Small intestine (tissue), 7 donors: ENCODE data around the gene CD248. TPM values are rescaled to one million over a fixed set of nuclear protein-coding genes. Genes with fewer than 3 reads are reported as not detected.

Experiments used
- DNase-seq, 2 donors: peaks; one replicate each; pipeline versions ENCODE4 v3.0.0 to v3.0.0-alpha.2; 2013
- FAIRE-seq: peaks from 2 replicates; lab custom pipeline; 2012; peaks lifted over from hg19 to GRCh38; lab: Jason Lieb, UNC
- H3K27ac ChIP-seq, 3 donors: one replicate each; pipeline ENCODE4 v1.5.1; 2013; ENCODE audit warnings: low read length in 2 of 3, mild to moderate bottlenecking in 2 of 3, control low read depth in 1 of 3, inconsistent platforms in 1 of 3, low read depth in 1 of 3, moderate library complexity in 1 of 3
- H3K27me3 ChIP-seq, 3 donors: one replicate each; pipeline ENCODE4 v1.6.1; 2013; ENCODE audit warnings: low read length in 3 of 3, inconsistent platforms in 1 of 3; ENCODE audit not compliant: control insufficient read depth in 3 of 3, insufficient read depth in 3 of 3
- H3K36me3 ChIP-seq, 3 donors: one replicate each; pipeline ENCODE4 v1.6.1; 2013; ENCODE audit warnings: low read length in 3 of 3, inconsistent platforms in 1 of 3, low read depth in 1 of 3, mild to moderate bottlenecking in 1 of 3, moderate library complexity in 1 of 3; ENCODE audit not compliant: control insufficient read depth in 3 of 3, insufficient read depth in 2 of 3
- H3K4me1 ChIP-seq, 3 donors: one replicate each; pipeline ENCODE4 v1.6.1; 2013; ENCODE audit warnings: low read length in 2 of 3, inconsistent platforms in 1 of 3, low read depth in 1 of 3, mild to moderate bottlenecking in 1 of 3, moderate library complexity in 1 of 3; ENCODE audit not compliant: control insufficient read depth in 3 of 3, insufficient read depth in 2 of 3
- H3K4me3 ChIP-seq, 3 donors: one replicate each; pipeline ENCODE4 v1.5.1; 2013; ENCODE audit warnings: low read length in 3 of 3, control low read depth in 1 of 3, inconsistent platforms in 1 of 3, low read depth in 1 of 3, mild to moderate bottlenecking in 1 of 3, moderate library complexity in 1 of 3
- H3K9me3 ChIP-seq, 2 donors: one replicate each; pipeline ENCODE4 v1.6.1; 2013; ENCODE audit warnings: low read depth in 1 of 2, low read length in 1 of 2; ENCODE audit not compliant: control insufficient read depth in 2 of 2, insufficient read depth in 1 of 2
- WGBS, 3 donors: extraction: QIAGEN DNeasy Blood & Tissue Kit; methylation state at CpG; one replicate each; pipeline ENCODE4 v1.1.7; 2013; 5-methylcytosine and 5-hydroxymethylcytosine counted together
- polyA plus RNA-seq, 4 donors: library from polyadenylated mRNA; stranded (reverse) in 3 of 4; unstranded in 1 of 4; fragments of 200-250 nt in 3 of 4; fragments of 120-200 nt in 1 of 4; gene quantifications; one replicate each; pipeline versions ENCODE4 v1.2.1 to v1.2.3, GENCODE V29; 2013
- donor health status: healthy with polysubstance abuse.
- donor health status: control.
- donor health status: control.
- donor health status: Bipolar disorder and iron deficiency.
- donor health status: healthy.

Gene CD248
- polyA plus RNA-seq, 4 donors, result 1.6 to 35.7 (median 19.1) TPM; not detected in 1

DNA sequence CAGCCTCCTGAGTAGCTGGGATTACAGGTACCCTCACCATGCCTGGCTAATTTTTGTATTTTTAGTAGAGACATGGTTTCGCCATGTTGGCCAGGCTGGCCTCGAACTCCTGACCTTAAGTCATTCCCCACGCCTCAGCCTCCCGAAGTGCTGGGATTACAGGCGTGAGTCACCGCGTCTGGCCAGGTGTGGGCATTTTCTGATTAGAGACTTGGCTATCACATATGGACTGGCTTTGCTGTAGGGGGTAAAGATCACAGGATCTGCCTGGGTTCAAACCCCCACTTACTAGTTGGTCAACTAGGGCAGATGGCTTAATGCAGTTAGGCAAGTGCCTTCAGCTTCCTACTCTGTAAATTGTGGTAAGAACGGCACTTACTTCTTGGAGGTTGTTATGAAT lies 6.5 kb downstream of the CD248 start:
- no peak overlapping the region for H3K4me3 ChIP-seq
- peaks cover 0 to under 1% (median 0%) of the 10 kb centered on the region in 3 donors for H3K27me3 ChIP-seq
- H3K36me3 ChIP-seq, result peaks cover 0 to 1% (median 0%) of the 10 kb centered on the region in 3 donors
- no peaks in the 10 kb centered on the region for H3K9me3 ChIP-seq
- no peak overlapping the region for H3K27ac ChIP-seq
- WGBS, 3 donors, result 35 to 77% (median 52%) methylated on average over 8 of the region's 8 CpGs
- peaks cover 0 to 22% (median 2%) of the 10 kb centered on the region in 3 donors for H3K4me1 ChIP-seq
- FAIRE-seq, result no peak
- no peak for DNase-seq

DNA sequence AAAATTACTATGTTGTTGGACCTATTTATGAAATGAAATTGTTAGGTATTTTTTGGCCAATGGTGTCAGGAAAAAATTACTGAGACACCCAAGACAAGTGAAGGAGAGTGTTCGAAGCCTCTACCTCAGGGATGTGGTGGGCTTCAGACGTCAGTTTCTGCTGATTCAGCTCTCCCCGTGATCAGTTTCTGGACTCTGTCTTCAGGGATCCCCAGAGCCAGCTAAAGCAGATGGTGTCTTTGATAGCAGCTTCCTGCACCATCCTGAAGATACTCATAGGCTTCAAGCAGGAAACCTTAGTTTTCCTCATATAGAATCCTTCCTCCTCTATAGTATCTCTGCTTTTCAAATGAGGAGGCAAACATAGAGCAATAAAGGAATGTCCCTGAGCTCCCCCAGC lies 7.4 kb downstream of the CD248 start:
- peaks cover 0 to 22% (median 2%) of the 10 kb centered on the region in 3 donors for H3K4me1 ChIP-seq
- H3K9me3 ChIP-seq, result no peaks in the 10 kb centered on the region
- FAIRE-seq (no peak), DNase-seq (no peak)
- WGBS, 3 donors, result 60 to 71% (median 61%) methylated on average over 3 of the region's 3 CpGs
- no peaks in the 10 kb centered on the region for H3K36me3 ChIP-seq
- no peak overlapping the region for H3K4me3 ChIP-seq
- no peak overlapping the region for H3K27ac ChIP-seq
- peaks cover 0 to 3% (median 0%) of the 10 kb centered on the region in 3 donors for H3K27me3 ChIP-seq

DNA sequence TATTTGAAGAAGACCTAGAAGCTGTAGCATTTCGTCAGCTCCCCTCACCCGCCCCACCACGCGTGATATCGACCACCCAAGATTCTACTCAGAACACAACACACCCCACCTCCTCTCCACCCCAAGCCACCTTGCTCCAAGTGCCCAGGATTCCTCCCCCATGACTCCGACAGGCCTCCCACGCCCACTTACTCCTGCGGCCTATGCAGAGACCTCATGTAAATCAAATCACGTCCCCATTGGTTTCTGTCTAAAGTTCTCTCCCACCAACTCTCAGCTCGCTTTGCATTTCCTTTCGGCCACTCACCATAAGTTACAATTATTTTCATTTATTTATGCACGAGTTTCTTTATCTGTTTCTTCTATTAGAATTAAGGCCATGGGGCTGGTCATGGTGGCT lies 14.2 kb downstream of the CD248 start:
- 87 to 91% (median 90%) methylated on average over 12 of the region's 12 CpGs for whole genome bisulfite sequencing, 3 donors
- H3K4me1 ChIP-seq, result no peaks in the 10 kb centered on the region
- FAIRE-seq, result no peak
- H3K9me3 ChIP-seq, result no peaks in the 10 kb centered on the region
- H3K36me3 ChIP-seq, result no peaks in the 10 kb centered on the region
- H3K4me3 ChIP-seq, result no peak overlapping the region
- H3K27ac ChIP-seq, result no peak overlapping the region
- peaks cover 0 to 8% (median 0%) of the 10 kb centered on the region in 3 donors for H3K27me3 ChIP-seq
- no peak for DNase-seq

DNA sequence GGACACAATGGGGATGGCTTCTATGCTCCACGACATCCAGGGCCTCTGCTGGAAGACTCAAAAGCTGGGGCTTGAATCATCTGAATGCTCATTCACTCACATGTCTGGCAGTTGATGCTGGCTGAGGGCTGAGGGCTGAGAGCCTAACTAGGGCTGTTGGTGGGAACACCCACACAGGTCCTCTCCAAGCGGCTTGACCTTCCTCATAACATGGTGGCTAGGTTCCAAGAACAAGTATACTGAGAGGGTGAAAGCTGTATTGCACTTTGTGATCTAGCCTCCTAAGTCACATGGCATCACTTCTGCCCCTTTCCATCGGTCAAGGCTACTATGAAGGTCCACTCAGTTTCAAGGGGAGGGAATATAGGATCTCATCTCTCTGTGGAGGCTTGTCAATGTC lies 17.7 kb downstream of the CD248 start:
- no peak overlapping the region for H3K27ac ChIP-seq
- FAIRE-seq, result no peak
- WGBS, 3 donors, result 73 to 75% (median 73%) methylated on average over 3 of the region's 3 CpGs
- H3K9me3 ChIP-seq, result no peaks in the 10 kb centered on the region
- H3K4me3 ChIP-seq, result no peak overlapping the region
- H3K27me3 ChIP-seq, result peaks cover 0 to 19% (median 0%) of the 10 kb centered on the region in 3 donors
- DNase-seq, result no peak
- H3K4me1 ChIP-seq, result no peaks in the 10 kb centered on the region
- no peaks in the 10 kb centered on the region for H3K36me3 ChIP-seq

DNA sequence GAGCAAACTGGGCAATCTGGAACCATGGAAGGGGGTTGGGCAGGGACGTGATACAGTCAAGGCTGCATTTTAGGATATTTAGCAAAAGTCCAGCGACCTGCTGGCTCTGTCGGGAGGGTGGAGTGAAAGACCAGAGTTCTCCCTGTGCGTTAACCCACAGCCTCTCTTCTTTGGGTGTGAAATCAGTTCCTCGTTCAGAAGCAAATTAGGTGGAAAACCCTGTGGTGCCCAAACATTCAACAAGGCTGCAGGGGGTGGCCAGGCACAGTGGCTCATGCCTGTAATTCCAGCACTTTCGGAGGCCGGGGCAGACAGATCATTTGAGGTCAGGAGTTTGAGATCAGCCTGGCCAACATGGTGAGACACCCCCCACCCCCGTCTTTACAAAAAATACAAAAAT lies 19.2 kb downstream of the CD248 start:
- Histone ChIP-seq H3K27me3 (peaks cover 0 to 30% (median 4%) of the 10 kb centered on the region in 3 donors), H3K4me3 (no peak overlapping the region), H3K9me3 (no peaks in the 10 kb centered on the region), H3K27ac (no peak overlapping the region), H3K36me3 (no peaks in the 10 kb centered on the region), H3K4me1 (no peaks in the 10 kb centered on the region)
- DNase-seq (no peak), FAIRE-seq (no peak)
- WGBS, 3 donors, result 56 to 68% (median 66%) methylated on average over 8 of the region's 8 CpGs

DNA sequence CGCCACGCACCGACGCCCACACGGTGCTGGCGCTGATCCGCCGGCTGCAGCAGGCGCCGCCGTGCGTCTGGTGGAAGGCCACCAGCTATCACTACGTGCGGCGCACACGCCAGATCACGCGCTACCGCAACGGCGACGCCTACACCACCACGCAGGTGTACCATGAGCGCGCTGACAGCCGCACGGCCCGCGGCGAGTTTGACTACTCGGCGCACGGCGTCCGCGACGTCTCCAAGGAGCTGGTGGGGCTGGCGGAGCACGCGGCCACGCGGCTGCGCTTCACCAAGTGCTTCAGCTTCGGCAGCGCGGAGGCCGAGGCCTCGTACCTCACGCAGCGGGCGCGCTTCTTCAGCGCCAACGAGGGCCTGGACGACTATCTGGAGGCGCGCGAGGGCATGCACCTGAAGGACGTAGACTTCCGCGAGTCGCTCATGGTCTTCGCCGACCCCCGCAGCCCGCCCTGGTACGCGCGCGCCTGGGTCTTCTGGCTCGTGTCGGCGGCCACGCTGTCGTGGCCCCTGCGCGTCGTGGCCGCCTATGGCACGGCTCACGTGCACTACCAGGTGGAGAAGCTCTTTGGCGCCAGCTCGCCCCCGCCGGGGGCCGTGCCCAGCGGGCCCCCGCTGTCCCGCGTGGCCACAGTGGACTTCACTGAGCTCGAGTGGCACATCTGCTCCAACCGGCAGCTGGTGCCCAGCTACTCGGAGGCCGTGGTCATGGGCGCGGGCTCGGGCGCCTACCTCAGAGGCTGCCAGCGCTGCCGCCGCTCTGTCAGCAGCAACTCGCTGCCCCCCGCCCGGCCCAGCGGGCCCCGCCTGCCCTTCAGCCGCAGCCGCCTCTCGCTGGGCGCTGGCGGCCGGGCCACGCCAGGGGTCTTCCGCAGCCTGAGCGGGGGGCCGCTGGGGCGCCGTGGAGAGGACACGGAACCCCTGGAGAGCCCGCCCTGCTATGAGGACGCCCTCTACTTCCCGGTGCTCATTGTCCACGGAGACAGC lies 21.9 kb downstream of the CD248 start:
- no peaks in the 10 kb centered on the region for H3K36me3 ChIP-seq
- no peak overlapping the region for H3K4me3 ChIP-seq
- peaks cover 3 to 10% (median 7%) of the 10 kb centered on the region in 3 donors for H3K4me1 ChIP-seq
- WGBS, 3 donors, result 85 to 88% (median 87%) methylated on average over 99 to 123 of the region's 123 CpGs
- DNase-seq (no peak), FAIRE-seq (no peak)
- H3K27me3 ChIP-seq, result peaks cover 0 to 48% (median 5%) of the 10 kb centered on the region in 3 donors
- H3K27ac ChIP-seq, result no peak overlapping the region
- no peaks in the 10 kb centered on the region for H3K9me3 ChIP-seq

DNA sequence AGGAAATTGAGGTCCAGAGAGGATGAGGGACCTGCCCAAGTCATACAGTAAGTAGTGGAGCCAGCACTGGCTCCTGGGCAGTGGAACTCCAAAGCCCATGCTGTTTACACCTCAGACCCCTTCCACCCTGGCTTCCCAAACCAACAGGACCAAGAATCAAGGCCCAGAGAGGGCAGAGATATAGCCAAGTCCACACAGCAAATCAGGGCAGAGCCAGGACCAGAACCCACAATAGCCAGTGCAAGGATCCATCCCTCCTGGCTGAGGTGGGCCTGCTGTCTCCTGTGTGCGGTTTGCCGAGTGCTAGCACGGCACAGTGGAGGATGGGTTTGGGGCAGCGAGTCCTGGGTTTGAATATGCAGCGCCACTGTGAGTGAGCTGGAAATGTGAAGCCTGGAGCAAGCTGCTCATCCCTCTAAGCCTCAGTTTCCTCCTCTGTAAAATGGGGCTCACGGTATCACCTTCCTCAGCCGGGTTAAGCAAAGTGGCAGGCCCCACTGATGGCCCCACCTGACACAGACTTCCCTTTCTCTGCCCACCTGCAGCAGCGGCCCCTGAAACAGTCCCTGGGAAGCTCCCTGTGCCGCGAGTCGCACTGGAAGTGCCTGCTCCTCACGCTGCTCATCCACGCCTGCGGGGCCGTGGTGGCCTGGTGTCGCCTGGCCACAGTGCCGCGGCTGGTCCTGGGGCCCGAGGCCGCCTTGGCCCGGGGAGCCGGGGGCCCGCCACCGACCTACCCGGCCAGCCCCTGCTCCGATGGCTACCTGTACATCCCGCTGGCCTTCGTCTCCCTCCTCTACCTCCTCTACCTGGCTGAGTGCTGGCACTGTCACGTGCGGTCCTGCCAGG lies 22.8 kb downstream of the CD248 start:
- H3K4me1 ChIP-seq, result peaks cover 5 to 17% (median 8%) of the 10 kb centered on the region in 3 donors
- DNase-seq, result no peak
- no peaks in the 10 kb centered on the region for H3K9me3 ChIP-seq
- H3K36me3 ChIP-seq, result no peaks in the 10 kb centered on the region
- H3K27me3 ChIP-seq, result peaks cover 0 to 48% (median 5%) of the 10 kb centered on the region in 3 donors
- no peak overlapping the region for H3K4me3 ChIP-seq
- FAIRE-seq, result no peak
- 75 to 83% (median 81%) methylated on average over 28 to 30 of the region's 30 CpGs for WGBS, 3 donors
- H3K27ac ChIP-seq, result no peak overlapping the region

DNA sequence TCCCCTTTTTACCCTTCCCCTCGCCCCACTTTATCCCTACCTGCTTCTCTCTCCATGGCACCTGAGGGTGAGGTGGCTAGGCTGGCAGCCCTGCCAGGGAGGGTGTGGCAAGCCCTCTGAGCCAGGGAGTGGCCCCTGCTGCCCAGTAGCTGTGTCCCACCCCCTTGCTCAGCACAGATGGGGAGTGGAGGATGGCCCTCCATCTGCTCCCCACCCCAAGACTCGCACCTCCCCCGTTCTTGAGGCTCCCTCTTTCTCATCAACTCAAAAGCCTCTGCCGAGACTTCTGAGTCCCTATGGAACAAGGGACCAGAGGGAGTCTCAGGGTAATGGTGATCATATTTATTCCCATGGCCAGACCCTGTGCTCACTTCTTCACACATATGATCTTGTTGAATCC lies 23.5 kb downstream of the CD248 start:
- no peak overlapping the region for H3K4me3 ChIP-seq
- H3K27ac ChIP-seq, result no peak overlapping the region
- H3K9me3 ChIP-seq, result no peaks in the 10 kb centered on the region
- H3K27me3 ChIP-seq, result peaks cover 0 to 47% (median 5%) of the 10 kb centered on the region in 3 donors
- 42 to 66% (median 44%) methylated on average over 4 of the region's 4 CpGs for WGBS, 3 donors
- DNase-seq (no peak), FAIRE-seq (no peak)
- peaks cover 5 to 17% (median 8%) of the 10 kb centered on the region in 3 donors for H3K4me1 ChIP-seq
- H3K36me3 ChIP-seq, result no peaks in the 10 kb centered on the region
